Measurements from ENCODE around the gene PRDM13. TPM values are rescaled to one million over a fixed set of nuclear protein-coding genes. Genes with fewer than 3 reads are reported as not detected.
A peak's percentile ranks its signal among the peaks of the same experiment; 100 is the strongest.
"Not testable (repeated sequence)": the region's sequence is repeated elsewhere in the genome, so short reads cannot be mapped to it uniquely, and the experiment has no call there.

The PRDM13 gene
- total RNA-seq, 1 experiment from 2014 or later = 0.11 TPM

- TF ChIP-seq CTCF (IDR thresholded peaks at IDR 0.05) = no peak
- TF ChIP-seq FOXP4 (CRISPR knock-in tag; IDR thresholded peaks at IDR 0.05) = no peak
- TF ChIP-seq, protein P1, sequence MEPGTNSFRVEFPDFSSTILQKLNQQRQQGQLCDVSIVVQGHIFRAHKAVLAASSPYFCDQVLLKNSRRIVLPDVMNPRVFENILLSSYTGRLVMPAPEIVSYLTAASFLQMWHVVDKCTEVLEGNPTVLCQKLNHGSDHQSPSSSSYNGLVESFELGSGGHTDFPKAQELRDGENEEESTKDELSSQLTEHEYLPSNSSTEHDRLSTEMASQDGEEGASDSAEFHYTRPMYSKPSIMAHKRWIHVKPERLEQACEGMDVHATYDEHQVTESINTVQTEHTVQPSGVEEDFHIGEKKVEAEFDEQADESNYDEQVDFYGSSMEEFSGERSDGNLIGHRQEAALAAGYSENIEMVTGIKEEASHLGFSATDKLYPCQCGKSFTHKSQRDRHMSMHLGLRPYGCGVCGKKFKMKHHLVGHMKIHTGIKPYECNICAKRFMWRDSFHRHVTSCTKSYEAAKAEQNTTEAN (CRISPR knock-in tag; IDR thresholded peaks at IDR 0.05) = no peak
- no peak for TF ChIP-seq TEAD1 (CRISPR knock-in tag; IDR thresholded peaks at IDR 0.05)
- TF ChIP-seq, protein P2, sequence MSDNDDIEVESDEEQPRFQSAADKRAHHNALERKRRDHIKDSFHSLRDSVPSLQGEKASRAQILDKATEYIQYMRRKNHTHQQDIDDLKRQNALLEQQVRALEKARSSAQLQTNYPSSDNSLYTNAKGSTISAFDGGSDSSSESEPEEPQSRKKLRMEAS (CRISPR knock-in tag; IDR thresholded peaks at IDR 0.05) = no peak
- TF ChIP-seq TCF7 (CRISPR knock-in tag; IDR thresholded peaks at IDR 0.05; ENCODE audit: low read depth) = no peak
Observed at GRCh38 chr6:99592900-99593299, 13.7 kb upstream of the PRDM13 start (continued).

DNA sequence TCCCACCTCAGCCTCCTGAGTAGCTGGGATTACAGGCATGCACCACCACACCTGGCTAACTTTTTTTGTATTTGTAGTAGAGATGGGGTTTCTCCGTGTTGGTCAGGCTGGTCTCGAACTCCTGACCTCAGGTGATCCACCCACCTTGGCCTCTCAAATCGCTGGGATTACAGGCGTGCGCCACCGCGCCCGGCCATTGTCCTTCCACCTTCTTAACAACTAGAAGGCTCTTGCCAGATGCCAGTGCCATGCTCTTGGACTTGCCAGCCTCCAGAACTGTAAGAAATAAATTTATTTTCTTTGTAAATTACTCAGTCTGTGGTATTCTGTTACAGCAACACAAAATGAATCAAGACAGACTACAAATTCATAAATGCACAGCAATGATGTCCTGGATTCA lies 11.9 kb upstream of the PRDM13 start:
- POLR2A ChIA-PET, H3K4me3 Mint-ChIP-seq: not testable (repeated sequence)

GRCh38 chr6:99602520-99603420 lies 3.9 kb upstream of the PRDM13 start:
- CTCF ChIA-PET = interaction anchor here (0.5 to 3.0 kb wide), 7 partner anchors 11 to 181 kb away, joined by 3 to 34 read pairs (median 5); partner anchors contain the start of gene CCNC
- H3K27ac Mint-ChIP-seq = no peak overlapping the region
- POLR2A ChIA-PET = no interaction called here
- DNase-seq (ENCODE audit: low spot score) (peak; percentile 46), ATAC-seq (0 out of 2 replicates have a peak, but pooled peaks have one; percentile 1)
- TF ChIP-seq FOXJ3 (CRISPR knock-in tag; IDR thresholded peaks at IDR 0.05; ENCODE audit: borderline replicate concordance) = no peak
- TF ChIP-seq IRF2 (CRISPR knock-in tag; IDR thresholded peaks at IDR 0.05; ENCODE audit: borderline replicate concordance, low read depth) = no peak
- no peak for TF ChIP-seq GRHL2 (CRISPR knock-in tag; IDR thresholded peaks at IDR 0.05; ENCODE audit: insufficient replicate concordance, severe bottlenecking)
- H3K4me3 Mint-ChIP-seq = peak overlapping the region; percentile 50
- peaks cover 100% of the 10 kb centered on the region for H3K27me3 Mint-ChIP-seq (ENCODE audit: low read depth)
- no peaks in the 10 kb centered on the region for H3K36me3 Mint-ChIP-seq
- H3K4me1 Mint-ChIP-seq = peaks cover 43% of the 10 kb centered on the region
- no peaks in the 10 kb centered on the region for H3K9me3 Mint-ChIP-seq

More for the DNA sequence above, 11.9 kb upstream of the PRDM13 start:
- H3K9me3 Mint-ChIP-seq; CTCF ChIA-PET; ATAC-seq; H3K27ac Mint-ChIP-seq; H3K36me3 Mint-ChIP-seq; DNase-seq (ENCODE audit: low spot score): not testable (repeated sequence)
- Mint-ChIP-seq H3K27me3 (ENCODE audit: low read depth) (peaks cover 100% of the 10 kb centered on the region), H3K4me1 (peaks cover 14% of the 10 kb centered on the region)

DNA sequence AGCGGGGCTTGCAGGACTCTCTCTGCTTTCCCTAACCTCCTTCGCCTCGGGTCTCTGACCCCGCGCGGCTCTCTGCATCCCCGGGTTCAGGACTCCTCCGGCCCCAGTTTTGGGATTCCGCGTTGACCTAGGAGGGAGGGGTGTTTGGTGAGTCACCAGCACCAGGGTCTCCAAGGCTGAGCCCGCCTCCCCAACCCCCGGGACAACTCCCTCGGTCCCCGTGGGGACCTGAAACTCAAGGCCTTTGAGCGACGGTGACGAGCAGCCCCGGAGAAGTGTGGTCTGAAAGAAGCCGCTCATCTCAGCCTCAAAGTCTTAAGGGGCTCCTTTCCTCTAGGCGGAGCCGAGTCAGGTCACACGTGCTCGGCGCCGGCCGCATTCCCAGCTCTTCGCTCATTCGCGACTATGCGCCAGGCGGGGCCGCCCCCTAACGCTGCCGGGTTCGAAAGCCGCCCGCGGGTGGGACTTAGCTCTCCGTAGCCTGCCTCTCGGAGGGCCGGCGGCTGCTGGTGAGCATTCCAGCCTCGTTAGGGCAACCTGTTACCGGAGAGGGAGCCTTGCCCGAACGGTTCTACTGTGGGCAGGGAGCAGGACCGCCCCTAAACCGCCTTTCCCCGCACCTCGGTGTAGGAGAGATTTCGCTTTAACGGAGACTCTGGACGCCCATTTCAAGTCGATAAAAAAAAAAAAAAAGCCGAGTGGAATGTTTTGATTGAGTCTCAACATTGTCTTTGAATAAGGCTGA lies 3.0 kb upstream of the PRDM13 start:
- DNase-seq (ENCODE audit: low spot score) (peak; percentile 84), ATAC-seq (peak; percentile 62)
- H3K4me3 Mint-ChIP-seq = peak overlapping the region; percentile 62
- ChIA-PET CTCF (interaction anchor here (0.5 to 3.0 kb wide), 7 partner anchors 10 to 180 kb away, joined by 3 to 34 read pairs (median 5); partner anchors contain the start of gene CCNC), POLR2A (no interaction called here)
- peaks cover 100% of the 10 kb centered on the region for H3K27me3 Mint-ChIP-seq (ENCODE audit: low read depth)
- no peak overlapping the region for H3K27ac Mint-ChIP-seq
- H3K9me3 Mint-ChIP-seq = no peaks in the 10 kb centered on the region
- peaks cover 51% of the 10 kb centered on the region for H3K4me1 Mint-ChIP-seq
- no peaks in the 10 kb centered on the region for H3K36me3 Mint-ChIP-seq
- TF ChIP-seq ZNF219 (CRISPR knock-in tag; IDR thresholded peaks at IDR 0.05; ENCODE audit: borderline replicate concordance) = no peak
- TF ChIP-seq, protein P3, sequence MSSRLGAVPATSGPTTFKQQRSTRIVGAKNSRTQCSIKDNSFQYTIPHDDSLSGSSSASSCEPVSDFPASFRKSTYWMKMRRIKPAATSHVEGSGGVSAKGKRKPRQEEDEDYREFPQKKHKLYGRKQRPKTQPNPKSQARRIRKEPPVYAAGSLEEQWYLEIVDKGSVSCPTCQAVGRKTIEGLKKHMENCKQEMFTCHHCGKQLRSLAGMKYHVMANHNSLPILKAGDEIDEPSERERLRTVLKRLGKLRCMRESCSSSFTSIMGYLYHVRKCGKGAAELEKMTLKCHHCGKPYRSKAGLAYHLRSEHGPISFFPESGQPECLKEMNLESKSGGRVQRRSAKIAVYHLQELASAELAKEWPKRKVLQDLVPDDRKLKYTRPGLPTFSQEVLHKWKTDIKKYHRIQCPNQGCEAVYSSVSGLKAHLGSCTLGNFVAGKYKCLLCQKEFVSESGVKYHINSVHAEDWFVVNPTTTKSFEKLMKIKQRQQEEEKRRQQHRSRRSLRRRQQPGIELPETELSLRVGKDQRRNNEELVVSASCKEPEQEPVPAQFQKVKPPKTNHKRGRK (CRISPR knock-in tag; IDR thresholded peaks at IDR 0.05; ENCODE audit: borderline replicate concordance) = no peak
- TF ChIP-seq ETV6 (CRISPR knock-in tag; IDR thresholded peaks at IDR 0.05) = peak; percentile 56; the same call in 1 of the 2 replicates
- TF ChIP-seq, protein P4, sequence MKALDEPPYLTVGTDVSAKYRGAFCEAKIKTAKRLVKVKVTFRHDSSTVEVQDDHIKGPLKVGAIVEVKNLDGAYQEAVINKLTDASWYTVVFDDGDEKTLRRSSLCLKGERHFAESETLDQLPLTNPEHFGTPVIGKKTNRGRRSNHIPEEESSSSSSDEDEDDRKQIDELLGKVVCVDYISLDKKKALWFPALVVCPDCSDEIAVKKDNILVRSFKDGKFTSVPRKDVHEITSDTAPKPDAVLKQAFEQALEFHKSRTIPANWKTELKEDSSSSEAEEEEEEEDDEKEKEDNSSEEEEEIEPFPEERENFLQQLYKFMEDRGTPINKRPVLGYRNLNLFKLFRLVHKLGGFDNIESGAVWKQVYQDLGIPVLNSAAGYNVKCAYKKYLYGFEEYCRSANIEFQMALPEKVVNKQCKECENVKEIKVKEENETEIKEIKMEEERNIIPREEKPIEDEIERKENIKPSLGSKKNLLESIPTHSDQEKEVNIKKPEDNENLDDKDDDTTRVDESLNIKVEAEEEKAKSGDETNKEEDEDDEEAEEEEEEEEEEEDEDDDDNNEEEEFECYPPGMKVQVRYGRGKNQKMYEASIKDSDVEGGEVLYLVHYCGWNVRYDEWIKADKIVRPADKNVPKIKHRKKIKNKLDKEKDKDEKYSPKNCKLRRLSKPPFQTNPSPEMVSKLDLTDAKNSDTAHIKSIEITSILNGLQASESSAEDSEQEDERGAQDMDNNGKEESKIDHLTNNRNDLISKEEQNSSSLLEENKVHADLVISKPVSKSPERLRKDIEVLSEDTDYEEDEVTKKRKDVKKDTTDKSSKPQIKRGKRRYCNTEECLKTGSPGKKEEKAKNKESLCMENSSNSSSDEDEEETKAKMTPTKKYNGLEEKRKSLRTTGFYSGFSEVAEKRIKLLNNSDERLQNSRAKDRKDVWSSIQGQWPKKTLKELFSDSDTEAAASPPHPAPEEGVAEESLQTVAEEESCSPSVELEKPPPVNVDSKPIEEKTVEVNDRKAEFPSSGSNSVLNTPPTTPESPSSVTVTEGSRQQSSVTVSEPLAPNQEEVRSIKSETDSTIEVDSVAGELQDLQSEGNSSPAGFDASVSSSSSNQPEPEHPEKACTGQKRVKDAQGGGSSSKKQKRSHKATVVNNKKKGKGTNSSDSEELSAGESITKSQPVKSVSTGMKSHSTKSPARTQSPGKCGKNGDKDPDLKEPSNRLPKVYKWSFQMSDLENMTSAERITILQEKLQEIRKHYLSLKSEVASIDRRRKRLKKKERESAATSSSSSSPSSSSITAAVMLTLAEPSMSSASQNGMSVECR (CRISPR knock-in tag; IDR thresholded peaks at IDR 0.05; ENCODE audit: borderline replicate concordance) = no peak
- no peak for TF ChIP-seq TP53 (CRISPR knock-in tag; IDR thresholded peaks at IDR 0.05)
- no peak for TF ChIP-seq SOX15 (CRISPR knock-in tag; IDR thresholded peaks at IDR 0.05)

Data from WTC11 (cell line).